SK-N-SH (cell line): ENCODE data around the gene DELE1. TPM values are rescaled to one million over a fixed set of nuclear protein-coding genes. Genes with fewer than 3 reads are reported as not detected.

Experiments
- CTCF ChIA-PET: fragments of 300-600, 350-600 bp; formaldehyde crosslinking; extraction: SDS; loops from one replicate; lab custom pipeline; 2021; lab: Yijun Ruan, JAX
- POLR2A ChIA-PET: fragments of 350-600 bp; sonication (Branson Sonifier 250); formaldehyde crosslinking; extraction: SDS; loops from one replicate; lab custom pipeline; 2020; ENCODE audit warnings: antibody characterized with exemption, inconsistent platforms; lab: Yijun Ruan, JAX
- DNase-seq: peaks from one replicate; pipeline ENCODE4 v3.0.0; 2012
- H2AFZ ChIP-seq: fragments of 200-600 bp; sonication (generic); 2 replicates; pipeline ENCODE4 v1.8.1; 2016; ENCODE audit warnings: antibody characterized with exemption, mild to moderate bottlenecking, low read depth
- H3F3A ChIP-seq: fragments of 200-600 bp; sonication (generic); replicated peaks from 2 replicates; pipeline ENCODE3; 2016; ENCODE audit warnings: antibody characterized with exemption, mild to moderate bottlenecking; ENCODE audit not compliant: insufficient read depth
- H3K27ac ChIP-seq, 2 experiments: fragments of 200-500 bp in 1 of 2; fragments of 200-600 bp in 1 of 2; sonication (Bioruptor generic) in 1 of 2; sonication (generic), shearing (Covaris generic) in 1 of 2; 2 replicates each; pipeline versions ENCODE4 v1.5.1 to v1.6.1; 2014 to 2016; ENCODE audit warnings: low read depth in 2 of 2, inconsistent platforms in 1 of 2, low read length in 1 of 2, mild to moderate bottlenecking in 1 of 2, mixed read lengths in 1 of 2
- H3K27me3 ChIP-seq: fragments of 200-600 bp; sonication (generic), shearing (Covaris generic); 2 replicates; pipeline ENCODE4 v1.6.1; 2016; ENCODE audit warnings: mixed run types; ENCODE audit not compliant: insufficient read depth
- H3K36me3 ChIP-seq, 2 experiments: fragments of 200-500 bp in 1 of 2; fragments of 200-600 bp in 1 of 2; sonication (Bioruptor generic) in 1 of 2; sonication (generic) in 1 of 2; replicated peaks in 1 of 2; 2 replicates each; pipeline versions ENCODE3 to v1.5.1; 2014 to 2016; ENCODE audit warnings: low read length in 1 of 2, mild to moderate bottlenecking in 1 of 2; ENCODE audit not compliant: insufficient read depth in 2 of 2, control insufficient read depth in 1 of 2
- H3K4me1 ChIP-seq, 2 experiments: fragments of 200-500 bp in 1 of 2; fragments of 200-600 bp in 1 of 2; sonication (Bioruptor generic) in 1 of 2; sonication (generic), shearing (Covaris generic) in 1 of 2; 2 replicates each; pipeline versions ENCODE4 v1.5.1 to v1.6.1; 2014 to 2016; ENCODE audit warnings: low read depth in 1 of 2, low read length in 1 of 2, mixed run types in 1 of 2; ENCODE audit not compliant: insufficient read depth in 2 of 2, control insufficient read depth in 1 of 2
- H3K4me2 ChIP-seq: fragments of 200-600 bp; sonication (generic), shearing (Covaris generic); 2 replicates; pipeline ENCODE4 v1.6.1; 2017; ENCODE audit warnings: mixed run types
- H3K4me3 ChIP-seq, 2 experiments: fragments of 200-500 bp in 1 of 2; fragments of 200-600 bp in 1 of 2; sonication (Bioruptor generic) in 1 of 2; sonication (generic), shearing (Covaris generic) in 1 of 2; 2 replicates each; pipeline versions ENCODE4 v1.5.1 to v1.8.1; 2014 to 2016; ENCODE audit warnings: low read depth in 2 of 2, inconsistent platforms in 1 of 2, low read length in 1 of 2, mild to moderate bottlenecking in 1 of 2, mixed read lengths in 1 of 2, moderate library complexity in 1 of 2
- H3K79me2 ChIP-seq: fragments of 200-600 bp; sonication (generic); 2 replicates; pipeline ENCODE4 v1.8.1; 2017; ENCODE audit warnings: mild to moderate bottlenecking; ENCODE audit not compliant: insufficient read depth
- H3K9ac ChIP-seq: fragments of 200-600 bp; sonication (generic); 2 replicates; pipeline ENCODE4 v1.6.1; 2017; ENCODE audit warnings: mixed run types
- H3K9me2 ChIP-seq: fragments of 200-600 bp; sonication (generic); 2 replicates; pipeline ENCODE4 v1.6.1; 2017; ENCODE audit warnings: mixed run types
- H3K9me3 ChIP-seq: fragments of 200-600 bp; sonication (generic); 2 replicates; pipeline ENCODE4 v1.6.1; 2017; ENCODE audit warnings: mixed run types, mild to moderate bottlenecking, moderate library complexity
- H4K20me1 ChIP-seq: fragments of 200-600 bp; sonication (generic); 2 replicates; pipeline ENCODE4 v1.6.1; 2017; ENCODE audit warnings: mild to moderate bottlenecking, mixed run types; ENCODE audit not compliant: insufficient read depth
- FOXM1 ChIP-seq: IDR thresholded peaks from 2 replicates; pipeline ENCODE4 v1.4.0; 2012; ENCODE audit warnings: low read depth, mild to moderate bottlenecking
- GATA2 ChIP-seq: sonication (generic); formaldehyde crosslinking; IDR thresholded peaks from 2 replicates; pipeline ENCODE4 v1.5.0; 2020; ENCODE audit warnings: mild to moderate bottlenecking, missing genetic modification reagents
- RAD21 ChIP-seq: IDR thresholded peaks from 2 replicates; pipeline ENCODE4 v1.6.1; 2012; ENCODE audit warnings: mild to moderate bottlenecking, low read length
- RXRA ChIP-seq: IDR thresholded peaks from 2 replicates; pipeline ENCODE4 v1.4.0; 2012; ENCODE audit warnings: low read depth, mild to moderate bottlenecking, borderline replicate concordance
- SMC3 ChIP-seq: IDR thresholded peaks from 2 replicates; pipeline ENCODE4 v1.6.1; 2012; ENCODE audit warnings: low read depth, low read length, improper control_type of control experiment
- TAF1 ChIP-seq: IDR thresholded peaks from 2 replicates; pipeline ENCODE4 v1.6.1; 2012; ENCODE audit warnings: low read depth, mild to moderate bottlenecking, low read length, moderate library complexity, borderline replicate concordance
- TEAD4 ChIP-seq: IDR thresholded peaks from 2 replicates; pipeline ENCODE4 v1.4.0; 2012; ENCODE audit warnings: mild to moderate bottlenecking, borderline replicate concordance; ENCODE audit not compliant: insufficient read depth
- WGBS: methylation state at CpG from one replicate; pipeline ENCODE4 v1.1.6; 2017; ENCODE audit warnings: low lambda C conversion rate; 5-methylcytosine and 5-hydroxymethylcytosine counted together
- polyA plus RNA-seq, 3 experiments: library from polyadenylated mRNA; depleted of rRNA; stranded (reverse); fragments of >200 nt; gene quantifications; 2 replicates each; pipeline ENCODE4 v1.2.3, GENCODE V29; 2012
- TF ChIP-seq, protein P1 (sequence below): fragments of 150-350 bp; IDR thresholded peaks from 2 replicates; pipeline ENCODE4 v1.6.1; 2016; ENCODE audit warnings: mild to moderate bottlenecking, low read depth, low read length

DELE1 gene
- polyA plus RNA-seq, 1 of the 3 experiments (the other 2 are of a cell fraction) = 60.3 TPM

DNA sequence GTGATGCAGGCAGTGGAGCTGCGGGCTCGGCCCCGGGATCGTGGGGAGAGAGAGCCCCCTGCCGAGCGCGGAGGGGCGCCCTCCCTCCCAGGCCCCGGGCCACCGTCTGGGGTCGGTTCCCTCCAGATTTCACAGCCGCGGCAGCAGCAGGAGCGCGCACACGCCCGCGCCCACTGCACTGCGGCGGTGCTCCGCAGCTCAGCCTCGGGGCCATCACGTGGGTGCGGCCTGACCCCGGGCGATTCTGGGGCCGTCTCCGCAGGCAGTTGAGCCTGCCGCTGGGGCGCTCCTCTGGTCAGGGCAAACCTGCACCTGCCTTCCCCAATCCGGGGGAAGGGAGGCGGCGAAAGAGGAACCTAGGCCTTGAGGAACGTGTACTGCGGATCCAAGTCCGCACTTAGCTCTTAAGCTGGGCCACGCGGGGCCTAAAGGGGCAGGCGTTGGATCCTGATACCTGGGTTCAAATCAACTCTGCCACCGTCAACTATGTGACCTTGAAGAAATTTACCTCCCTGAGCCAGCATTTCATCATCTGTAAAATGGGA lies 9.4 kb upstream of the DELE1 start:
- ChIA-PET POLR2A (interaction anchor here (0.6 to 1.4 kb wide), 3 partner anchors 8 to 231 kb away, joined by 3 to 6 read pairs (median 4); partner anchors contain the start of gene DELE1), CTCF (interaction anchor here (0.6 to 8.8 kb wide), 40 partner anchors 9 to 436 kb away, joined by 3 to 78 read pairs (median 5); partner anchors contain the start of genes DELE1, PCDH1, PCDH12 and RNF14)
- TF ChIP-seq, protein P1, sequence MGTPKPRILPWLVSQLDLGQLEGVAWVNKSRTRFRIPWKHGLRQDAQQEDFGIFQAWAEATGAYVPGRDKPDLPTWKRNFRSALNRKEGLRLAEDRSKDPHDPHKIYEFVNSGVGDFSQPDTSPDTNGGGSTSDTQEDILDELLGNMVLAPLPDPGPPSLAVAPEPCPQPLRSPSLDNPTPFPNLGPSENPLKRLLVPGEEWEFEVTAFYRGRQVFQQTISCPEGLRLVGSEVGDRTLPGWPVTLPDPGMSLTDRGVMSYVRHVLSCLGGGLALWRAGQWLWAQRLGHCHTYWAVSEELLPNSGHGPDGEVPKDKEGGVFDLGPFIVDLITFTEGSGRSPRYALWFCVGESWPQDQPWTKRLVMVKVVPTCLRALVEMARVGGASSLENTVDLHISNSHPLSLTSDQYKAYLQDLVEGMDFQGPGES = no peak
- TF ChIP-seq SMC3 = peak; percentile 56; the same call in 1 of the 2 replicates
- peak; percentile 75 for TF ChIP-seq RAD21
- no peak overlapping the region for H2AFZ ChIP-seq
- no peaks in the 10 kb centered on the region for H3K36me3 ChIP-seq
- DNase-seq = peak; percentile 94
- H3K4me3 ChIP-seq = peak overlapping the region in 1 of 2 experiments; percentile 4; a peak in 1 of 4 replicates
- no peaks in the 10 kb centered on the region for H3K9me3 ChIP-seq
- no peak overlapping the region for H3K9ac ChIP-seq
- 49% methylated on average over 21 of the region's 40 CpGs for WGBS
- H3K9me2 ChIP-seq = no peaks in the 10 kb centered on the region
- peaks cover 0 to 4% of the 10 kb centered on the region in 2 experiments; a peak in 1 of 4 replicates for H3K4me1 ChIP-seq
- no peaks in the 10 kb centered on the region for H3K79me2 ChIP-seq
- H3F3A ChIP-seq = no peaks in the 10 kb centered on the region
- no peak overlapping the region for H3K27ac ChIP-seq
- no peaks in the 10 kb centered on the region; the same call in 1 of the 2 replicates for H3K27me3 ChIP-seq
- no peak overlapping the region for H3K4me2 ChIP-seq
- H4K20me1 ChIP-seq = no peaks in the 10 kb centered on the region

DNA sequence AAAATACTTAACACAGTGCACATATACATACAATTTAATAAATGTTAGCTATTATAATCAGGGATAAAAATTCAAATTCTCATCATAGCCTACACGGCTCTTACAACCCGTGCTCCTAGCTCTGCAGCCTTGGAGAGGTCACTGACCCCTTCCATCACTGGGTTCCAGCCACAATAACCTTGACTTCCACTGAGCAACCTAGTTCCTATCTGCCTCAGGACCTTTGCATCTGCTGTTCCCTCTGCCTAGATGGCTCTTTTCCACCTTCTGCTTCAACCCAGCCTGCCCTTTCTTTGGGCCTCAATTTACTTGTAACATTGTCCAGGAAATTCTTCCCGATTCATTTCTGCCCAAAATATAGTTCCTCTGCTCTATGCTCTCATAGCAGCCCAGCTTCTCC lies 8.9 kb upstream of the DELE1 start:
- Histone ChIP-seq H3K9ac (no peak overlapping the region), H3K27me3 (no peaks in the 10 kb centered on the region; the same call in 1 of the 2 replicates), H3K4me2 (no peak overlapping the region), H3K4me1 (peaks cover 0 to 4% of the 10 kb centered on the region in 2 experiments; a peak in 1 of 4 replicates), H3K27ac (no peak overlapping the region), H3K9me2 (no peaks in the 10 kb centered on the region), H3F3A (no peaks in the 10 kb centered on the region), H3K36me3 (no peaks in the 10 kb centered on the region), H3K79me2 (no peaks in the 10 kb centered on the region), H3K9me3 (no peaks in the 10 kb centered on the region), H4K20me1 (no peaks in the 10 kb centered on the region), H2AFZ (no peak overlapping the region), H3K4me3 (no peak overlapping the region)
- DNase-seq = no peak
- CTCF ChIA-PET = interaction anchor here (0.6 to 8.8 kb wide), 37 partner anchors 9 to 437 kb away, joined by 3 to 78 read pairs (median 5); partner anchors contain the start of genes DELE1, PCDH1, PCDH12 and RNF14
- POLR2A ChIA-PET = interaction anchor here (0.6 to 1.4 kb wide), 3 partner anchors 8 to 9 kb away, joined by 4 to 6 read pairs (median 4); partner anchors contain the start of gene DELE1
- TF ChIP-seq SMC3 (no peak), GATA2 (CRISPR knock-in tag) (no peak), TAF1 (no peak), TEAD4 (no peak), FOXM1 (no peak), RXRA (no peak)
- 85% methylated on average over 3 of the region's 3 CpGs for WGBS
